C4-2B (cell line): ENCODE data around the gene MCOLN1.

ENCODE experiments used
- ZFX ChIP-seq: fragments of 450-650 bp; IDR thresholded peaks from 2 replicates; pipeline ENCODE4 v1.6.1; 2017
- TF ChIP-seq, protein P1 (sequence below): fragments of 450-650 bp; conservative IDR thresholded peaks from 2 replicates; pipeline ENCODE4 v1.5.1; 2017; ENCODE audit warnings: mild to moderate bottlenecking

DNA sequence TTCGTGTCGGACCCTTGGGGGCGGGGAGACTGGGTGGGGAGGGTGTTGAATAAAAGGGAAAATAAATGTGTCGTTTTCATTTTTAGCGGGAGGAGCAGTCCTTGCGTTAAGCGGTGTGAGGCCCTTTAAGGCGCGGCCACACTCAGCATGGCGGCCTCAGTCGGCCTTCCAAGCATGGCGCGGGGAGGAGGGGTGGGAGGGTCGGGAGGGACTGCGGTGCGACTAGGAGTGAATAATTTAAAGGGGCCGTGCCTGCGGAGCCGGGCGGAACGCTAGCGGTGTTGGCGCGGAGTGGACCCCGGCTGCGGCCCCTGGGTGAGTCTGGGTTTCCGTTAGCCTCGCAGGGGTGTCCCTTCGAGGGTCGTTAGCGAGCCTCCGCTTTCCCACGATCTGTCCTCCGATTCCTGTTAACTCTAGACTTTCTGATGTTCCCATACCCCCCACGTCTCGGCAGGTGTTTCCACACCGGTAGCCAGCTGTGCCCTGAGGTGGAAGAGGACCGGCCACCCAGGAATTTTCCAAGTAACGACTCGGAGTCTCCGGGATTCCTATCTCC lies 11.6 kb downstream of the MCOLN1 start:
- TF ChIP-seq, protein P1, sequence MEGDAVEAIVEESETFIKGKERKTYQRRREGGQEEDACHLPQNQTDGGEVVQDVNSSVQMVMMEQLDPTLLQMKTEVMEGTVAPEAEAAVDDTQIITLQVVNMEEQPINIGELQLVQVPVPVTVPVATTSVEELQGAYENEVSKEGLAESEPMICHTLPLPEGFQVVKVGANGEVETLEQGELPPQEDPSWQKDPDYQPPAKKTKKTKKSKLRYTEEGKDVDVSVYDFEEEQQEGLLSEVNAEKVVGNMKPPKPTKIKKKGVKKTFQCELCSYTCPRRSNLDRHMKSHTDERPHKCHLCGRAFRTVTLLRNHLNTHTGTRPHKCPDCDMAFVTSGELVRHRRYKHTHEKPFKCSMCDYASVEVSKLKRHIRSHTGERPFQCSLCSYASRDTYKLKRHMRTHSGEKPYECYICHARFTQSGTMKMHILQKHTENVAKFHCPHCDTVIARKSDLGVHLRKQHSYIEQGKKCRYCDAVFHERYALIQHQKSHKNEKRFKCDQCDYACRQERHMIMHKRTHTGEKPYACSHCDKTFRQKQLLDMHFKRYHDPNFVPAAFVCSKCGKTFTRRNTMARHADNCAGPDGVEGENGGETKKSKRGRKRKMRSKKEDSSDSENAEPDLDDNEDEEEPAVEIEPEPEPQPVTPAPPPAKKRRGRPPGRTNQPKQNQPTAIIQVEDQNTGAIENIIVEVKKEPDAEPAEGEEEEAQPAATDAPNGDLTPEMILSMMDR: no peak
- no peak for TF ChIP-seq ZFX
